GM12892 (cell line): Measurements from ENCODE around the gene BPIFA2.

ENCODE experiments used
- DNase-seq: peaks from one replicate; pipeline ENCODE4 v3.0.0; 2011; ENCODE audit not compliant: insufficient read length
- FAIRE-seq: peaks from 2 replicates; lab custom pipeline; 2011; peaks lifted over from hg19 to GRCh38; lab: Jason Lieb, UNC
- POLR2A ChIP-seq: IDR thresholded peaks from 2 replicates; pipeline ENCODE4 v1.6.1; 2011; ENCODE audit warnings: low read depth, low read length, control low read depth
- POLR2AphosphoS5 ChIP-seq: IDR thresholded peaks from 2 replicates; pipeline ENCODE4 v1.6.1; 2011; ENCODE audit warnings: low read depth, low read length, control low read depth
- TAF1 ChIP-seq: IDR thresholded peaks from 2 replicates; pipeline ENCODE4 v1.6.1; 2011; ENCODE audit warnings: low read depth, mild to moderate bottlenecking, control low read depth, low read length, borderline replicate concordance

Gene BPIFA2

GRCh38 chr20:33162313-33162712 lies 5.6 kb upstream of the BPIFA2 start:
- FAIRE-seq (no peak), DNase-seq (no peak)
- TF ChIP-seq POLR2A (no peak), TAF1 (no peak), POLR2AphosphoS5 (no peak)

- no peak for FAIRE-seq
- TF ChIP-seq TAF1 (no peak), POLR2A (no peak), POLR2AphosphoS5 (no peak)
- no peak for DNase-seq
These were observed 5.2 kb upstream of the BPIFA2 start for GRCh38 chr20:33162753-33163152.

GRCh38 chr20:33163856-33164762 lies 3.9 kb upstream of the BPIFA2 start:
- TF ChIP-seq POLR2AphosphoS5 = no peak
- no peak for TF ChIP-seq TAF1
- TF ChIP-seq POLR2A = no peak
- FAIRE-seq = no peak
- no peak for DNase-seq

GRCh38 chr20:33164763-33165095 lies 3.2 kb upstream of the BPIFA2 start:
- FAIRE-seq (no peak), DNase-seq (no peak)
- TF ChIP-seq TAF1 = no peak
- no peak for TF ChIP-seq POLR2A
- TF ChIP-seq POLR2AphosphoS5 = no peak

- no peak for DNase-seq
- FAIRE-seq = no peak
- no peak for TF ChIP-seq POLR2AphosphoS5
- no peak for TF ChIP-seq TAF1
These were observed 2.4 kb upstream of the BPIFA2 start for GRCh38 chr20:33165416-33166055.

- no peak for FAIRE-seq
- TF ChIP-seq POLR2AphosphoS5 = no peak
- no peak for TF ChIP-seq TAF1
- TF ChIP-seq POLR2A = no peak
These were observed 1.3 kb upstream of the BPIFA2 start for GRCh38 chr20:33166533-33167113.

GRCh38 chr20:33169176-33169794 lies 1.3 kb downstream of the BPIFA2 start:
- TF ChIP-seq TAF1 (no peak), POLR2AphosphoS5 (no peak), POLR2A (no peak)
- FAIRE-seq (no peak), DNase-seq (no peak)

More at GRCh38 chr20:33166533-33167113, 1.3 kb upstream of the BPIFA2 start:
- DNase-seq = no peak

- TF ChIP-seq TAF1 = no peak
- no peak for TF ChIP-seq POLR2A
- TF ChIP-seq POLR2AphosphoS5 = no peak
- DNase-seq (no peak), FAIRE-seq (no peak)
These were observed 4.8 kb downstream of the BPIFA2 start for GRCh38 chr20:33172781-33173180.

- FAIRE-seq = no peak
- DNase-seq = no peak
- TF ChIP-seq POLR2A (no peak), POLR2AphosphoS5 (no peak), TAF1 (no peak)
These were observed 7.2 kb downstream of the BPIFA2 start for GRCh38 chr20:33175123-33175522.

- TF ChIP-seq TAF1 (no peak), POLR2AphosphoS5 (no peak), POLR2A (no peak)
- FAIRE-seq (no peak), DNase-seq (no peak)
These were observed 8.1 kb downstream of the BPIFA2 start for GRCh38 chr20:33176101-33176500.

GRCh38 chr20:33177866-33178265 lies 9.9 kb downstream of the BPIFA2 start:
- no peak for FAIRE-seq
- DNase-seq = no peak
- no peak for TF ChIP-seq POLR2AphosphoS5
- no peak for TF ChIP-seq TAF1
- TF ChIP-seq POLR2A = no peak

- TF ChIP-seq POLR2AphosphoS5 = no peak
- no peak for TF ChIP-seq POLR2A
- no peak for TF ChIP-seq TAF1
- no peak for DNase-seq
- FAIRE-seq = no peak
These were observed 10.8 kb downstream of the BPIFA2 start for GRCh38 chr20:33178726-33179125.
